SIG-M5 (cell line): ENCODE measurements around the gene DOCK2.

ENCODE experiments used
- DNase-seq: peaks from one replicate; lab custom pipeline; 2025; lab: John Stamatoyannopoulos, UW

Gene DOCK2

DNA sequence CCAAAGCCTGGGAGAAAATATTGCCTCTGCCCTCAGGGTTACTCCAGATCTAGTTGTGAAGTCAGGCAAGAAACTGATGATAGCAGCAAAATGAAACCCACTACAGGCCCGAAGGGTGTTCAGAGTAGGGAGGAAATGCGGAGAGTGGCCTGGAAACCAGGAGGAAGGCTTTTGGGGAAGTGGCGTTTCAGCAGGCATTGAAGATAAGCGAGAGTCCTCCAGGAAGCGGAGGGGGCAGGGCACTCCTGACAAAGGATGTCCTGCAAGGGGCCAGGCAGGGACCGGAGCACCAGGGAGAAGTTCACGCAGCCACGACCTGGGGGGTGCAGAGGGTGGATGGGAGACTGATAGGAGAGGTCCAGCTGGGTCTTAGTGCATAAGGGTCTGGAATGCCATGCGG lies 460.9 kb downstream of the DOCK2 start:
- no peak for DNase-seq

DNA sequence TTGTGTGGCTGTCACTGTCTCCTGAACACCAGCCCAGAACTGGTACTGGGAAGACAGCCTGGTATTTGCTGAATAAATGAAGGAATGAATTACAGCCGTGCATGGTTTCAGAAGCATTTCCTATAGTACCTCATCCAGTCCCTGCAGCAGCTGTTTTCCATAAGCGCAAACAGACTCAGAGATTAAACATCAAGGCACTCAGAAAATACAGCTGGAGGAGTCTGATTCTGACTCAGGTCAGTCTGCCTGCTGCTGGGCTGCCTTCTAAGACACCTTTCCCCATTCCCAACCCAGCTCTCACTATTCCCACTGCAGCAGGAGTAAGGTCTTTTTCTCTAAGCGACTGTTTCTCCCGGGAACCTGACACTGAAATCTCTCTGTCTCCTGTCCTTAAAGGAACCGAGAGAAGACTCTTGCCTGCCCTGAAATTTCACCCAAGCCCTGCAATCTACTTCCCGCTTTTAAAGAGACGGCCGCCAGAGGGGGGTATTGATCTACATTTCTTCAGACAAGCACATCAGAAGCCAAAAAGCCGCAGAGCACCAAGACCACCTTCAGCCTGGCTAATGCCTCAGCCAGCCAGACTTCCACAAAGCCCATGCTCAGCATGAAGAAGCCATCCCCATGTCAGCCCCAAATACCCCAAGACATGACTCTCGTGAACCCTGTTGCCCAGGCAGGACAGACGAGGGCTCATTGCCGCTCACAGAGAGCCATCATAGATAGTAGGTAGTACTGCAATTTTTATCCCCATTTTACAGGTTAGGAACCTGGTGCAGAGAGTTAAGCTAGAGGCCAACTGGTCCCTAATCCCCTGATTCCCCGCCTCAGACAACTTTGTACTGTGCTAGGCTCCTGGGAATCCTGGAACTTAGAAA lies 463.2 kb downstream of the DOCK2 start:
- DNase-seq = peak; percentile 11

DNA sequence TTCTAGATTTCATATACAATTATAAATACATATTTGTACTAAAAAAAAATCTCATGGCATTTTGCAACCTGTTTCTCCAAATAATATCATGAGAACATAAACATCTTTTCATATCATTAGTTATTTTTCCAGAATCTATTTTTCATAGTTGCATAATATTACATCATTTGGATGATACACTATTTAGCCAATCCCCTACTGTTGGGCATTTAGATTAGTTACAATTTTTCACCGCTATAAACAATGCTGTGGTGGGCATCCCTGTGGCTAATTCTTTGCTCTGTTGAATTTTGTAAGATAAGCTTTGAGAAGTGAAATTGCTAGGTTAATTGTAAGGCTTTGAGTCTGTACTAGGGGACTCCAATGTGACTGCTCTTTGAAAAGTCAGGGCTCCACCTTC lies 466.4 kb downstream of the DOCK2 start:
- DNase-seq = no peak

DNA sequence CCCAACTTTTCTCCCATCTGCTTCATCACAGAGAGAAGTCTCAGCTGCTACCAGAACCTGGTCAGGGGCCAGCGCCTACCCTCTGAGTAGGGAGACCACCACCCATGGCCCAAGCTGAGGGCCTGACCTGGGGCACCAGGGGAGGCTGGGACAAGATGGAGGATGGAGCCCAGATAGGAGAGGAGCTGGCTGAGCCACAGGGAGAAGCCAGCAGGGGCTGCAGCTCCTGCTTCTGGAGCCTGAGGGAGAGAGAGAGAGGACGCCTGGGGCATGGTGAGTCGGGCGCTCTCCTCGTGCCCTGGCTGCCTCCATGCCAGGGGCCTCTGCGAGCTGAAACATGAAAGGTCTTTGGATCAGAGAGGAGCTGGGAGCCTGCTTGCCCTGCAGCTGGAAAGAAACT lies 467.2 kb downstream of the DOCK2 start:
- no peak for DNase-seq

DNA sequence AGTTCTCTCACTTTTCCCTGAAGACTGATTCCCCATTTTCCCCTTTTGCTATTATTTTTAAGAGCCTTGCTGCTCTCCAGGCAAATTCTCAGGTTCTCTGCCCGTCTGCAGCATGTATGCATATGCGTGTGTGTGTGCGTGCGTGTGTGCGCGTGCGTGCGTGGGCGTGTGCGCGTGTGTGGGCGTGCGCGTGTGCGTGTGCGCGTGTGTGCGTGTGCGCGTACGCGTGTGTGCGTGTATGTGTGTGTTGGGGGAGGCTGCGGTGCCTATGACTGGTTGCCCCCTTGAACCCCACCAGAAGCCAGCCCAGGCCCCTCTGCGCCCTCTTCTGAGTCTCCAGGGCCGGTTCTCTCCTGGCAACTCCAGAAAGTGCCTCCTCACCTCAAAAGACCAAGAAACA lies 467.6 kb downstream of the DOCK2 start:
- no peak for DNase-seq

DNA sequence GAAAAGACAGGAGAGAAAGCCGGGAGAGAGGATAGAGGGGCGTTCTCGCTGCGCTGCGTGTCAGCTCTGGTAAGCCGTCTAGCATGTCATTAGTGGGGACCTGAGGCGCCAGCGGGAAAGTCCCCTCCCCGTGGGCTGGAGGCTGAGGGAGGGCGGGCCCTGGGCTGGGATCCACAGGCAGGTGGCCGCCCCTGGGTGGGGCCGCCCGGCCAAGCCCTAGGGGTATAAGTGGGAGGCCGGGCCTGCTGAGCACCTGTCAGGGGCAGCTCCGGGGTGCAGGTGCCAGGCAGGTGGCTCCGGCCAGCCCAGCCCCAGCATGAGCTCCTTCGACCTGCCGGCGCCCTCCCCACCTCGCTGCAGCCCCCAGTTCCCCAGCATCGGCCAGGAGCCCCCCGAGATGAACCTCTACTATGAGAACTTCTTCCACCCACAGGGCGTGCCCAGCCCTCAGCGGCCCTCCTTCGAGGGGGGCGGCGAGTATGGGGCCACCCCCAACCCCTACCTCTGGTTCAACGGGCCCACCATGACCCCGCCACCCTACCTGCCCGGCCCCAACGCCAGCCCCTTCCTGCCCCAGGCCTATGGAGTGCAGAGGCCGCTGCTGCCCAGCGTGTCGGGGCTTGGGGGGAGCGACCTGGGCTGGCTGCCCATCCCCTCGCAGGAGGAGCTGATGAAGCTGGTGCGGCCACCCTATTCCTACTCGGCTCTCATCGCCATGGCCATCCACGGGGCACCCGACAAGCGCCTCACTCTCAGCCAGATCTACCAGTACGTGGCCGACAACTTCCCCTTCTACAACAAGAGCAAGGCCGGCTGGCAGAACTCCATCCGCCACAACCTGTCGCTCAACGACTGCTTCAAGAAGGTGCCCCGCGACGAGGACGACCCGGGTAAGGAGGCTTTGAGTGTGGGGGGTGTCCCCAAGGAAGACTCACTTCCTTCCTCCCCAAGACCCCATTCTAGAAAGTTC lies 468.9 kb downstream of the DOCK2 start, which contains the start of gene FOXI1:
FOXI1 (plus strand) TSS at position 256 of the 970 bp plus-strand sequence; CDS start at position 317, 61 bp downstream.
- DNase-seq = no peak

DNA sequence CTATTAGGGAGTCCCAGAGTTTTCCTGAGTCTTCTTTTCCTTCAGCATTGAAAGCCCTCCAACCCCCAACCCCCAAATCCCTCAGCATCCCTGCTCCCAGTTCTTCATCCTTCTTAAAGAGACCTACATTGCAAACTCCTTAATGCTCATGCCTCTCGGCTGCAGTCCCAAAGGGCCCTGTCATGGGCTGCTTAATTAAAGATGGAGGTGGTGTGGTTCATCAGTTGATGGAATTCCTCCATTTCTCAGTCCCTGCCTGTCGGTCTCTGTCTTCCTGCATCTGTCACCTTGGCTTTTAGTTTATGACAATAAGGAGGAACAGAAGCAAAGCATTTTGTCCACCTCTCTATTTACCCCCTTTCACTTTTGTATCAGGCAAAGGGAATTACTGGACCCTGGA lies 470.6 kb downstream of the DOCK2 start:
- DNase-seq = no peak

DNA sequence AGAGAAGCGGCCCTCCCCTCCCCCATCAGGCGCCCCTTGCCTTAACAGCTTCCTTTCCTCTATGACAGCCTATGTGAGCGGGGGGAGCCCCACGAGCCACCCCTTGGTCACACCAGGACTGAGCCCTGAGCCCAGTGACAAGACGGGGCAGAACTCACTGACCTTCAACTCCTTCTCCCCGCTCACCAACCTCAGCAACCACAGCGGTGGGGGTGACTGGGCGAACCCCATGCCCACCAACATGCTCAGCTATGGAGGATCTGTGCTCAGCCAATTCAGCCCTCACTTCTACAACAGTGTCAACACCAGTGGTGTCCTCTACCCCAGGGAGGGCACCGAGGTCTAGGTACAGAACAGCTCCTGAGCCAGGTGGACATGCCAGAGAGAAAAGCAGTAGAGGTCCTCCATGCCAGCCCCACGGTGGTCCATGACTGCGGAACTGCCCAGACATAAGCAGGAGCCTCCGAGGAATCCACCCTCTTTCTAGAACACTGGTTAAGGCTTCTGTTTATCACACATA lies 471.3 kb downstream of the DOCK2 start:
- no peak for DNase-seq

DNA sequence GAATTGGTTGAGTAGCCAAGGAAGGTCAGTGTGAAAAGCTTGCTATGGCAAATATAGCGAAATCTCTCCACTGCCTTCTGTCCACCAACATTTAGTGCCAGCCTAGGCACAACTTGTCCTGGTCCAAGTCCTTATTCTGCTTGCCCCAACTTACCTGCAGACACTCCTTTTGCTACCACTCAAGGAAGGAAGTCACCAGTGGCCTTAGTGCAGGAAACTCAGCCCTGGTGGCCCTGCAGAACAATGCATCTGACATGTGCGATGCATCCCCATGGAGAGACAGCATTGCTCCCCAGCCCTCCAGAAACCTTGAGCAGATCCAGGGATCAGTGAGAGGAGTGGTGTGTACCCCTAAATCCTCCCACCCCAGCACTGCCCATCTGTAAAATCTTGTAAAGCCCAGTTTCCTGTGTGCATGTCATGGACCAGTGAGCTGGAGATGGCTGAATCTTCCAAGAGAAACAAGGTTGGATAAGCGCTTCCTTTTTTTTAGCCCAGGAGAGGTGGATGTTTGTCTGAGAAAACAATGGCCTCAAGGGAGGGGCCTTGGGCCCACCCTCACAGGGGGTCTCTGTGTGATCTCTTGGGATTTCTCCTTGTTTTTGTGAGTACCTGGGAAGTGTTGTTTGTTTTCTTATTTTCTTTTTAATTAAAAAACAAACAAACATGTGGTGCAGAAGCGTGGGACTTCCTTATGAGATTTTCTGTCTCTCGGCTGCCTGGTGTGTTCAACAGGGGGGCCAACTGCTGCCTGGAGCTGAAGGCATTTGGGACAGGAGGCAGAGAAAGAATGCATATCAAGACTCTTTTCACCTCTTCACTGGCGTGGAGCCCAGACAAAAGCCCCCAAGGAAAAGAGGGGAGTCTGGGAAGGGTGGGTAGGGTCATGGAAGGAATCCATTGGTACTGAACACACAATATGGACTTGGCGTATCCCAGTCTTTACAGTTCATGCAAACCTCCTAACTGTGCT lies 472.3 kb downstream of the DOCK2 start:
- no peak for DNase-seq

DNA sequence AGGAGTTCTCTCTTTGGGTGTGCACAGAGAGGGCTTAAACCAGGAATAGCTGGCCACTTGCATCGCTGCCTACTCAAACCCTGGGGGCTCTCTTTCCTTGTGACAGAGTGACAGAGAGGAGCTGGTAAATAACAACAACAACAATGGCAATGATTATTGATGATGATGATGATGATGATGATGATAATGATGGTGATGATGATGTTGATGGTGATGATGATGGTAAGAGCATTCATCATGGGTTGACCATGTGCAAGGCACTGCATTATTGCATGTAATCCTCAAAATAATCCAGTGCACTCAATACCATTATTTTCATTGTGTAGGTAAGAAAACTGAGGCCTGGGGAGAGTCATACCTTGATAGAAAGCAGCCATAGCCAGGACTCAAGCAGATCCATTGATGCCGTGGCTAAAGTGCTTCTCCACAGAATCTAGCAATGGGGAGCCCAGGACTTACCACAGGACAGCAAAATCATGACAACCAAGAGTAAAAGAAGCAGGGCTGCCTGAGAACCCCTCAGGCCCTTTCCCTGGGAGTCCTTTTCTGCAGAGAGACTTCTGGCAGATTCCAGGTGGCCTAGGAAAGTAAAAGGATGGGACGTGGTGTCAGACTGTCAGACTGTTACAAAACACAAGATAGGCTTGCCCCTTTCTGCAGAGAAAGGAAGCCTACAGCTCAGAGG lies 473.5 kb downstream of the DOCK2 start:
- no peak for DNase-seq

DNA sequence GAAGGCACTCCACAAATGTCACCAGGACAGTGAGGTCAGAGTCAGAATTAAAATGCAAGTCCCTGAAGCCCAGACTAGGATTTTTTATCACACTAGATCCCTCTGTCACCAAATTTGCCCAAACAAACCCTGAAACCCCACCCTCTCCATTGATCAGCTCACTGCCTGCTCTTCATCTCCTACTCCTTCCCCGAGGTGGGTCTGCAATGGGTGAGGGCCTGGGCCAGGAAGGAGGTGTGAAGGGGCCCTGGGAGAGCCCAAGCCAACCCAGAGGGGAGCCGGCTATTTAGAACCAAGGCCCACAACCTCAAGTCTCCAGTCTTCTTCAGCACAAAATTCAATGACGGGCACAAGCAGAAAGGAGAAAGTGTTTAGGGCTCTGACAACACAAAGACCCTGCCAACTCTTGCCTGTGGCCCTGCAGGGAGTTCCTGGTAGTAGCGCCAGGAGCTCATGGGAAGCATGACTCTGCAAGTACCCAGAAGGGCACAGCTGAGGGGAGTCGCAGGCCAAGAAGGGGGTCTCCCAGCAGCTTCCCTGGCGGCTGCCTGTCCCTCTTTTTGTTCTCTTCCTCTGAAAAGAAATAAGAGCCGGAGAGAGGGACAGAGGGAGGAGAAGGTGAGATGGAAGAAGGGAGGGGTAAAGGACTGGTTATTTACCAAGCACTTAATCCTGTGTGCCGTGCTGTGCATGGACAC lies 474.2 kb downstream of the DOCK2 start:
- DNase-seq = no peak

DNA sequence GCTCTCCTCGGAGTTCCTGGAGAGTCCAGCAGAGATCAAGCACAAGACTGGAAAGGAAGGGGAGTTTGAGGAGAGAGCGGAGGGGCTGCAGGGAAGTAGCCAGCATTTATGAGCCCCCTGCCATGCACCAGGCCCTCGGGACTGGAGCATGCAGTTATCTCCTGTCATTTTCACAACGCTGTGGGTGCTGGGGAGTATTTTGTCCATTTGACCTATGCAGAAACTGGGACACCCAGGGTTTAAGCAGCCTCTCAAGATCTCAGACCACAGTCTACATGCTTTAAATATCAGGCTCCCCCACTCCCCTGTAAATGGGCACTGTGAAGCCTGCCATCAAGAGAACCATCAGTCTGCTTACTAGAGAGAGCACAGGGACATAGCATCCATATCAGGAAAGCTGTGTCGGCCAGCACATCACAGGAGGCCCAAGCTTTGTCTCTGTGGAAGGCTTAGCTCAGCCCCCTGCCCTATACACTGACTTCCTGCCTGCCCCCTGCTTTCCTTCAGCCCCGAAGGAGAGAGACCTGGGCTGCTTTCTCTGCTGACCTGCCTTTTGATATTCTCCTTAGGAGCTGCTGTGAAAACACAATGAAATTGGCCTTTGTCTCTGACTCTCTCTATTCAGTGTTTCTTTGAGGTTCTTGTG lies 475.9 kb downstream of the DOCK2 start:
- no peak for DNase-seq

DNA sequence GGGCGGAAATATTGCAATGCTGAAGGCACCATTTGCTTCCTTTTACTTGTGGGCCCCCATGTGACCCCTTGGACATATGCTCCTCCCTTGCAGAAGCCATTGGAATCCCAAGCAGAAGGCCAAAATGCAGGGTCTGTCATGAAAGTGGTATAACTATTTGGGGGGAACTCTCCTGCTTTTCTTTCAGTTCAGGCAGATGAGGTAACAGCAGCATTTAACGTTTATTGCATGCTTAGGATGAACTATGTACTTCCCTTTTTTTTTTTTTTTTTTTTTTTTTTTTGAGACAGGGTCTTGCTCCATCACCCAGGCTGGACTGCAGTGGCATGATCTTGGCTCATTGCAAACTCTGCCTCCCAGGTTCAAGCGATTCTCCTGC lies 476.4 kb downstream of the DOCK2 start:
- DNase-seq = peak; percentile 65

DNA sequence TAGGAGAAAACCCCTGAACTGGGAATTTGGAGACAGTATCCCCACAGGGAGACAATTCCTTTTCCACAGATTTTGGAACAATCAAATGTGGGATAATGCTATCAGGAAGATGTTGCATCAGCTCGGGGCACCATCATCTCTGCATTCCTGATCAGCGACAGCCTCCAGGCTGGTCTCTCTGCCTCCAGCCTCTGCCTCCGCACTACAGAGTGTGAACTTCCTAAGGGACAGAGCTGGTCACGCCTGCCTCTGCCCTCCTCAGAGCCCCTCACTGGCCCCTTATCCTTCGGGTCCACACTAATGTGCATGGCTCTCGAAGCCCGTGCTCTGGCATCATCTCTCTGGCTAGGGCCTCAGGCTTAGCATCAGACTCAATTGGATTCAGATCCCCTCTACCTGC lies 477.2 kb downstream of the DOCK2 start:
- no peak for DNase-seq

DNA sequence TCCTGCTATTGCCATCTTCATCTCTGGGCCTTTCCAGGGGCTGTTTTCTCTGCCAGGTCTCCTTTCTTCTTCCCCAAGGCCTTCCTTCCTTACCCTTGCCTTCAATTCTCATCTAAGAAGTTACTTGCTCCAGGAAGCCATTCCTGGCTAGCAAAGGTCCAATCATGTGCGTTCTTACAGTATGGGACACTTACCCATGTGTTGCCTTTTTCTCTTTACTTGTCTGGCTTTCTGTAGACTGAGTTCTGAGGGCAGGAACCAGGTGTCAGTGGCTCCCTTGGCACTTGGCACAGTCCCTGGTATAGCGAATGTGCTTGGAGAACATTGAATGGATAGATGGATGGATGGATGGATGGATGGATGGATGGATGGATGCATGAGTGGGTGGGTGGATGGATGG lies 478.9 kb downstream of the DOCK2 start:
- no peak for DNase-seq

DNA sequence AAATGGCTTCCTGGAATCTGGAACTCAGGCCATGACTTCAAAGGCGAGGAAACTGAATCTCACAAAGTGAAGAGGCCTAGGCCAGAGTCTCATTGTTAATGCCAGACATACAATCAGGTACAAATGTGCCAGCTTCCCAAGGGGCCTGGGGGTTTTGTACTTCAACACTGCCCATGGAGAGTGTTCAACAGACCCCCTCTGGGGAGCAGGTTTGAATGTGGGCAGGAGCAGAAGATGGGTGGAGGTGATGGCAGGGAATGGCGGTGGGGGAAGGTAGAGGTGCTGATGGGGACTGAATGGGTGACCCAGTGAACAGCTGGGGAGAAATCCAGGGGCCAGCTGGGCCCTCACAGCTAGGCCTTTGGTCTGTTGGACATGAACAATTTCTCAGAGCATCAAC lies 480.7 kb downstream of the DOCK2 start:
- no peak for DNase-seq

DNA sequence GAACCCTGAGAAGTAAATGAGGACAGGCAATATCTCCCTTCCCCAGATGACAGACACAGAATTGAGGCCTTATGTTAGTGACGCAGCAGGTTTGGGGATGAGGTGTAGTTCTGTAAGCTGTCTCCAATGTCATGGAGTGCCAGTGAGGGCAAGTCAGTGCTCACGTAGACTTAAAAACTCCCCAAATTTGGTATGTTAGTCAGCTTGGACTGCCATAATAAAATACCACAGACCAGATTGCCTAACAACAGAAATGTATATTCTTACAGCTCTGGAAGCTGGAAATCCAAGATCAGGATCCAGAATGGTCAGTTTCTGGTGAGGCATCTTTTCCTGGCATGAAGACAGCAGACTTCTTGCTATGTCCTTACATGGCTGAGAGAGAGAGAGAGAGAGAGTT lies 483.5 kb downstream of the DOCK2 start:
- no peak for DNase-seq

DNA sequence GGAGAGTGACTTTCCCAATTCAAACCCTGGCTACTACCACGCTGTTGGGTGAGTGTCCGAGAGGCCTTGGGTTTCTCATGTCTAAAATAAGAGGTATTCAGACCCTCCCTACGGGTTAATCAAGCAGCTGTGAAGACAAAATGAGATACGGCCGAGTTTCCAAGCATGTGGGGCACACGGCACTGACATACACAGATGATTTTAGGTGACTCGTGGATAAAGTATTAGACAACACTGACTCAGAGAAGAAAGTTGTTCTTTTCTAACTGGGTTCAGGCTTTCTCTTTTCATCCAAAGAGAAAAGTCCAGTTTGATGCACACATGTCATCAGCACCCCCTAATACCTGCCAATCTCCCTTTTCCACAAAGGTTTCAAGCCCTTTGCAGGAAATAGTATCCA lies 484.2 kb downstream of the DOCK2 start:
- DNase-seq = no peak

DNA sequence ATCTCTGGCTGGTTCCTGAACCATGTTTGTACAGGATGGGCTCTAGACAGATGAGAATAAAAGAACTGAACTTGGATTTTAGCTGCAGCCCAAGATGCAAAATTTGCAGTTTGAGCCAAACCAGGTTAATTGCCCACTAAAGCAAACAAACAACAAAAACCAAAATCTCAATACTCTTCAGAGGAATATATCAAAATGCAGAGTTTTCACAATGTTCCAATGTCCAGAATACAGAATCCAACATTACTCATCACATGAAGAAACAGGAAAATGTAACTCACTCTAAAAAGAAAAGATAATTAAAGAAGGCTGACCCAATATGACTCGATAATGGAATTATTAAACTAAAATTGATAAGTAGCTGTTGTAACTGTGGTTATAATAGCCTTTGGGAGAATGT lies 489.0 kb downstream of the DOCK2 start:
- no peak for DNase-seq

DNA sequence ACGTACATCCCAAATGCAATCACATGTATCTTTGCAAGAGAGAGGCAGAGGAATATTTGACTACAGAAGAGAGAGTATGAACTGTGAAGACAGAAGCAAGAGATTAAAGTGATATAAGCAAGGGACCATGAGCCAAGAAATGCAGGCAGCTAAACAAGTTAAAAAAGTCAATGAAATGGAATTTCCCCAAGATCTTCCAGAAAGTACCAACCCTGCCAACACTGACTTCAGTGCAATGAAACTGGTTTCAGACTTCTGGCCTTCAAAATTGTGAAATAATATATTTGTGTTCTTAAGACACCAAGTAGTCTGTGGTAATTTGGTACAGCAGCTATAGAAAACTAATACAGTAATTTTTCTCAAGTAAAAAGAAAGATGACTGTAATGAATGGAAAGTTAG lies 489.6 kb downstream of the DOCK2 start:
- DNase-seq = no peak
